H7 (cell line): ENCODE results near the gene B4GAT1. TPM values are rescaled to one million over a fixed set of nuclear protein-coding genes. Genes with fewer than 3 reads are reported as not detected.
"Not testable (repeated sequence)": the region's sequence is repeated elsewhere in the genome, so short reads cannot be mapped to it uniquely, and the experiment has no call there.

Experiments used
- DNase-seq: peaks from one replicate; pipeline ENCODE4 v3.0.0; 2012
- H3K27me3 ChIP-seq: 2 replicates; pipeline ENCODE4 v1.6.0; 2011; ENCODE audit warnings: mild to moderate bottlenecking, low read length; ENCODE audit not compliant: control insufficient read depth, insufficient read depth
- H3K36me3 ChIP-seq: replicated peaks from 2 replicates; pipeline ENCODE4 v1.5.1; 2011; ENCODE audit warnings: low read length; ENCODE audit not compliant: control insufficient read depth, insufficient read depth
- H3K4me3 ChIP-seq: 2 replicates; pipeline ENCODE4 v1.5.1; 2011; ENCODE audit warnings: low read depth, mild to moderate bottlenecking, control low read depth, low read length, moderate library complexity; ENCODE audit not compliant: insufficient read depth
- total RNA-seq: library from RNA; depleted of rRNA; stranded (reverse); fragments of >200 nt; shearing (Covaris generic); gene quantifications from 2 replicates; pipeline ENCODE4 v1.2.3, GENCODE V29; 2014; rRNA removed

B4GAT1 gene
- total RNA-seq: 41.6 and 41.9 TPM in 2 replicates

DNA sequence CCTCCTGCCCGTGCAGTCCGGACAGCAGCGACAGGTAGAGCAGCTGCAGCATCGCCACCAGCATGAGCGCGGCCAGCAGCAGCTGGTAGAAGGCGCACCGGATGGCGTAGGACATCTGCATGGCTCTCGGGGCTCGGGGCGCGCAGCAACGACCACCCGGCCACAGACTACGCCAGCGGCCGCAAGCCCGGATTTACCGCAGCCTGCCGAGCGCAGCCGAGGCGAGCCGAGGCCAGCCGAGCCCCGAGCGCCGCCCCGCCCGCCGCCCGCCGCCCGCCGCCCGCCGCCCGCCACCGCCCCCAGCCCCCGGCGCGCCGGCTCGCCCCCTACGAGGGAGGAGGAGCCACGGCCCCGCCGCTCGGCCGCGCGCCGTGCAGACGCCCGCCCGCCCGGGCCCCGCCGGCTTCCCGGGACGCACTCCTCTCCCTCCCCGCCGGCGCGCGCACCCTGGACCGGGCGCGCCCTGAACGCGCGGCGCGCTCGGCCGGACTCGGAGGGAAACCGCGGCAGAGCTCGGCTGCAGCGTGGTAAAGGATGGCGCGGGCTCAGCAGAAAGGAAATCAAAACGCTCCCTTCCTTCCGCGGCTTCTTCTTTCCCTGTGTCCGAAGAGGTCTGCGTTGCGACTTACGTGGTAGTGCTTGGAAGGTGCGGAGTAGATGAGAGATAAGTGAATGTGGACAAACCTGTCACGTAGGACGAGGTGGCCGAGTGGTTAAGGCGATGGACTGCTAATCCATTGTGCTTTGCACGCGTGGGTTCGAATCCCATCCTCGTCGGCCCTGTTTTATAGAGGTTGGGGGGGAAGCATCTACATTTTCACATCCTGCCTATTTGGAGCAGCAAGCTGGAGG is at the start of gene B4GAT1:
Gene B4GAT1 (minus strand): TSS at position 205 of the 852 bp plus-strand sequence. CDS start 84 bp downstream, at position 121.
- Histone ChIP-seq H3K36me3 (no peaks in the 10 kb centered on the region; the same call in 1 of the 2 replicates), H3K4me3 (peak within 1 kb of the TSS; percentile 90), H3K27me3 (peaks cover 6% of the 10 kb centered on the region)
- peak; percentile 96 for DNase-seq

DNA sequence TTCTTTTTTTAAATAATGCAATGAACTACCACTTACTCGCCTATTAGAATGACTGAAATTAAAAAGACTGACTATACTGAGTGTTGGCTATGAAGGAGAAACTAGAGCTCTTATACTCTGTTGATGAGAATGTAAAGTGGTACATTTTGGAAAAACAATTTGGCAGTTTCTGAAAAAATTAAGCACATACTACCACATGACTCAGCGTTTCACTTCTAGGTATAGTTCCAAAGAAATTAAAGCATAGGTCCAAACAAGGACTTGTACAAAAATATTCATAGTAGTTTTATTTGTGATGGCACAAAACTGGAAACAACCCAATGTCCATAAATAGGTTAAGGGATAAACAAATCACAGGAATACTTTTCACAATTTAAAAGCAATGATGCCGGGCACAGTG is 46.5 kb upstream of the B4GAT1 start:
- H3K4me3 ChIP-seq: no peak overlapping the region
- no peak for DNase-seq
- H3K27me3 ChIP-seq: no peaks in the 10 kb centered on the region
- H3K36me3 ChIP-seq: no peaks in the 10 kb centered on the region

DNA sequence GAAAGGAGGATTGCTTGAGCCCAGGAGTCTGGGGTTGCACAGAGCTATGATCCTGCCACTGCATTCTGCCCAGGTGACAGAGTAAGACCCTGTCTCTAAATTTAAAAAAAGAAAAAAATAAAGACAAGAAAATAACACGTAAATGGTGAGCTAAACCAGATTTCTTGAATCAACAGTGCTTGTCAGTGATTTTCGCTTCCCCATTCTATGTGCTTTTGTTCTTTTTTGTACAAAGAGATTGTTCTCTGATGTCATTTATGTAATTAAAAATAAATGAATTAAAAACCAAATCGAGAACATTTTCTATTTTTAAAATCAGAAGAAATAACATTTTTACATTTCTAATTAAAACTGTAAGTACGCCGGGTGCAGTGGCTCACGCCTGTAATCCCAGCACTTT is 43.9 kb upstream of the B4GAT1 start:
- no peak overlapping the region for H3K4me3 ChIP-seq
- H3K27me3 ChIP-seq: no peaks in the 10 kb centered on the region; the same call in 1 of the 2 replicates
- no peak for DNase-seq
- no peaks in the 10 kb centered on the region for H3K36me3 ChIP-seq

DNA sequence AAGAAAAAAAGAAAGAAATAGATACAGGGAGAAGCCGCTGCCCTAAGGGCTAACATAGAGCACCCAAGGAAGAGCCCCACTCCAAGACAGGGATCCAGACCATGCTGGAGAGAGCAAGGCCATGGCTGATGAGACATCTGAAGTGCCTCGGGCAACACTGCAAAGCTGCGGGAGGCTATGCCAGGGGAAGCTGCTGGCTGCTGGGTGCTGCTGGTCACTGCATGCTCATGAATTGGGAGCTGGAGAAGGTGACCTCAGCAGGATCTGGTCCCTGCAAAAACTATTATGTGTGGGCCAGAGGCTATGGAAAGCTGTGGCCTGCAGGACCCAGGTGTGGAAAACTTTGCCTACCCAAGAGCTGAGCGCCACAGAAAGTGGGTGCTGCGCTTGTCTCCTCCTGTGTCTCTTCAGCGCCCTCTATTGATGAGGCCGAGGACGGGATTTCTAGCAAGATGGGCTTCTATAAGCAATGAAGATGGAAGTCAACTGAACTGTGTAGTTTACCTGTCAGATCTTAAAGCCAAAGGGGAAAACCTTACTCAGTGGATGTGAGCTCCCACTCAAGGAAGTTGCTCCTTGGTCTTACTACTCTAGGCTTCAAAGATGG is 41.5 kb upstream of the B4GAT1 start:
- peak; percentile 75 for DNase-seq
- no peak overlapping the region for H3K4me3 ChIP-seq
- no peaks in the 10 kb centered on the region for H3K36me3 ChIP-seq
- H3K27me3 ChIP-seq: no peaks in the 10 kb centered on the region; the same call in 1 of the 2 replicates

DNA sequence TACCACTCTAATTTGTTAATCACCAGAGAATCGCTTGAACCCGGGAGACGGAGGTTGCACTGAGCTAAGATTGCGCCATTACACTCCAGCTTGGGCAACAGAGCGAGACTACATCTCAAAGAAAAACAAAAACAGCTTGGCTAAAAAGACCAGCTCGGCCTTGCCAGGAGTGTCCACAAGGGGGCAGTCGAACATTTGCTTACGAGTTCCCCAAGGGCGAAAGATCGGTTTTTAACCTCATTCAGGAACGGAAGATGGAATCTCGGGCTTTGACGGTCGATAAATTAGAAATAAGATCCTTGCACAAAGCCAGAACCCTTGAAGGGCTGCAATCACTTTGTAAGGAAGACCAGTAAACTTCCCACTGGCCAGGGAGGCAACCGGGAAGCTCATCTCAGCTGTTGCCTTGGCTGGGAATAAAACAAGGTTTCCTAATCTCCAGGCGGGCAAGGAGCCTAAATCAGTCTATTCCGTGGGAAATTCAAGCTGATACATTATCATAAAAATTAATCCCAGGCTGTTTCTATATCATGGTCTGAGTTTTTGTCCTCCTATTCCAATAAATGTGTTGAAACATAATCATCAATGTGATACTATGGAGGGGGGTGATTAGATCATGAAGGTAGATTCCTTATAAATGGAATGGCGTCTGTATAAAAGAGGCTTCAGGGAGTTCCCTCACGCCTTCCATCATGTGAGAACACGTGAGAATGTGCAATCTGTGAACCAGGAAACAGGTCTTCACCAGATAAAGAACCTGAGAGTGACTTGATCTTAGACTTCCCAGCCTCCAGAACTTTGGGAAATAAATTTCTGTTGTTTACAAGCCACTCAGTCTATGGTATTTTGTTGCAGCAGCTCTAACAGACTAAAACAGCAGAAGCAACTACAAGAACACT is 39.0 kb upstream of the B4GAT1 start:
- H3K36me3 ChIP-seq: no peaks in the 10 kb centered on the region
- H3K4me3 ChIP-seq: peak overlapping the region; percentile 19; the same call in 1 of the 2 replicates

DNA sequence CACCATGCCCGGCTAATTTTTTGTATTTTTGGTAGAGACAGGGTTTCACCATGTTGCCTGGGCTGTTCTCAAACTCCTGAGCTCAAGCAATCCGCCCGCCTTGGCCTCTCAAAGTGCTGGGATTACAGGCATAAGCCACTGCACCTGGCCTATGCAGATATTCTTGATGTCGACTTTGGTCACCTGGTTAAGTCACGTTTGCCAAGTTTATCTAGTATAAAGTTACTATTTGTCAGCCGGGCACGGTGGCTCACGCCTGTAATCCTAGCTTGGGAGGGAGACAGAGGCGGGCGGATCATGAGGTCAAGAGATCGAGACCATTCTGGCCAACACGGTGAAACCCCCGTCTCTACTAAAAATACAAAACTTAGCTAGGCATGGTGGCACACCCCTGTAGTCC is 36.9 kb upstream of the B4GAT1 start:
- H3K4me3 ChIP-seq, DNase-seq, H3K36me3 ChIP-seq, H3K27me3 ChIP-seq: not testable (repeated sequence)

More for the DNA sequence above, 39.0 kb upstream of the B4GAT1 start:
- H3K27me3 ChIP-seq: no peaks in the 10 kb centered on the region; the same call in 1 of the 2 replicates
- peak; percentile 72 for DNase-seq

DNA sequence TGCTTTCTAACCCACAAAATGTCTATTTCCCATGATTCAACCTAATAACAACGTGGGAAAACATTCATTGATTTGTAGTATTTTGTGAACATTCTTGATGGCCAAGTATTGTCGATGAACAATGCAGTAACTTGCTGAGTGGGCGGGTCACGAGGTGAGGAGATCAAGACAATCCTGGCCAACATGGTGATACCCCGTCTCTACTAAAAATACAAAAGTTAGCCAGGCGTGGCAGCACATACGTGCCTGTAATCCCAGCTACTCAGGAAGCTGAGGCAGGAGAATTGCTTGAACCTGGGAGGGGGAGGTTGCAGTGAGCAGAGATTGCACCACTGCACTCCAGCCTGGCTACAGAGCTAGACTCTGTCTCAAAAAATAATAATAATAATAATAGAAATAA is 32.8 kb upstream of the B4GAT1 start:
- not testable (repeated sequence) for H3K4me3 ChIP-seq, H3K36me3 ChIP-seq, H3K27me3 ChIP-seq, DNase-seq

DNA sequence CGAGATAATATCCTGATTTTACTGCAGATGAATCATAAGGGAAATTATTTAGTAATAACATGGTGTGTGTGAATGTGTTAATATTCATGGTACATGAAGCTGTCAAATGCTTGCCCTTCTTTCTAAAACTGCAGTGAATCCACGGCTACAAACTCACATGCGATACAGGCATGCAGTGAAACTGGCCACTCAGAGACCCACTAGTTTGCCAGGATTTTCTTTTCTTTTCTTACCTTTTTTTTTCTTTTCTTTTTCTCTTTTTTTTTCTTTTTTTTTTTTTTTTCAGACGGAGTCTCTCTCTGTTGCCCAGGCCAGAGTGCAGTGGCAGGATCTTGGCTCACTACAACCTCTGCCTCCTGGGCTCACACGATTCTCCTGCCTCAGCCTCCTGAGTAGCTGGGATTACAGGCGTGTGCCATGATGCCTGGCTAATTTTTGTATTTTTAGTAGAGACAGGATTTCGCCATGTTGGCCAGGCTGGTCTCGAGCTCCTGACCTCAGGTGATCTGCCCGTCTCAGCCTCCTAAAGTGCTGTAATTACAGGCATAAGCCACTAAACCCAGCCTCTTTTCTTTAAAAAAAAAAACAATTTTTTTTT is 26.4 kb upstream of the B4GAT1 start:
- not testable (repeated sequence) for H3K36me3 ChIP-seq, H3K4me3 ChIP-seq, DNase-seq, H3K27me3 ChIP-seq

DNA sequence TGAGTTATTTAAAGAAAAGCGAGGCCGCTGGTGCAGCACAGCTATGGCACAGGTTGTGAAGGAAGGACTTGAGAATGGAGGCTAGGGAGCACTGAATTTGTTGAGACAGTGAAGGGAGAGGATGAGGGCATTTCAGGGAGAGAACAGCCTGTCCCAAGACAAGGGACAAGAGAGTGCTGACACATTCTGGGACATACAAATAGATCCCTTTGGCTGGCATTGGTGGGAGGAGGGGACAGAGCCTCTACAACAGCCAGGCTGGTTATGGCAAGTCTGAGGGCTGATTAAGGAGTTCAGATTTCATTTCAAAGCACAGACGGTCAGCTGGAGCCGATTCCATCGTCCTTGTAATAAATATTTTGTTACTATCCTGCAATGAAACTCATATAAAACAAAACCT is 25.8 kb upstream of the B4GAT1 start:
- H3K36me3 ChIP-seq: peaks cover 13% of the 10 kb centered on the region
- H3K27me3 ChIP-seq: no peaks in the 10 kb centered on the region
- no peak for DNase-seq
- no peak overlapping the region for H3K4me3 ChIP-seq

DNA sequence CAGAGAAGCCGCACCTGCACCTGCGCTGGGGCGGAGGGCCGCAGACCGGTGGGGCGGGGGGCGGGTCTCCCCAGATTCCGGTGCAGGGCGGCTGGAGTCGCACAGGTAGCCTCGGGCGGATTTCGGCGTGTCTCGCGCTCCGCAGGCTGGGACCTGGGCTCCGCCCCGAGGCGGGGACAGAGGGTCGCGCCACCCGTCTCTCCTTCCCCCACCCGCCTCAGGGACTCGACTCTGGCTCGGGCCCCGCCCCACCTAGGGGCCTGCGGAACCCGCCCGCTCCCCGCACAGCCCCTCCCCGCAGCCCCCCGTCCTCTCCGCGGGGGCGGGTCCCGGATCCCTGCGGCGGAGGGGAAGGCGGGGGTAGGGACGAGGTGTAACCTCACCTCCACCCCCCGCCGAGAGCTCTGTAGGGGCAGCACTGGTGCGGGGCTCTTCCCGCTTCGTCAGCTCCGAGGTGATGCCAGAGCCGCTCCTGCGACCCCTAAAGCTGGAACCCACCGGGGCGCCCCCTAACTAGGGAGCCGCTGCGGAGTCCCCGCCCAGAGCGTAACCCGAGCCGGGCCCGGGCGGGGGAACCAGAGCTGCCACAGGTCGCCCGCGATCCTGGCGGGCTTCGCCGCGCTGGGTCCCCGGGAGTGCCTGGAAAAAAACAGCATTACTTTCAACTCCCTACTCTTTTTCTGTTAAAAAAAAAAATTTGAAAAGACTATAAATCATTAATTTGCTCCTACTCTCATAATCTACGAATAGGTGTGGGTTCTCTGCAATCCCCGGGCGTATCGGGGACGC is 24.4 kb upstream of the B4GAT1 start, which contains the start of gene SLC29A2:
Gene SLC29A2 (minus strand): TSS at position 134 of the 789 bp plus-strand sequence. CDS start 169 bp downstream, outside the sequence.
- peak; percentile 99 for DNase-seq

DNA sequence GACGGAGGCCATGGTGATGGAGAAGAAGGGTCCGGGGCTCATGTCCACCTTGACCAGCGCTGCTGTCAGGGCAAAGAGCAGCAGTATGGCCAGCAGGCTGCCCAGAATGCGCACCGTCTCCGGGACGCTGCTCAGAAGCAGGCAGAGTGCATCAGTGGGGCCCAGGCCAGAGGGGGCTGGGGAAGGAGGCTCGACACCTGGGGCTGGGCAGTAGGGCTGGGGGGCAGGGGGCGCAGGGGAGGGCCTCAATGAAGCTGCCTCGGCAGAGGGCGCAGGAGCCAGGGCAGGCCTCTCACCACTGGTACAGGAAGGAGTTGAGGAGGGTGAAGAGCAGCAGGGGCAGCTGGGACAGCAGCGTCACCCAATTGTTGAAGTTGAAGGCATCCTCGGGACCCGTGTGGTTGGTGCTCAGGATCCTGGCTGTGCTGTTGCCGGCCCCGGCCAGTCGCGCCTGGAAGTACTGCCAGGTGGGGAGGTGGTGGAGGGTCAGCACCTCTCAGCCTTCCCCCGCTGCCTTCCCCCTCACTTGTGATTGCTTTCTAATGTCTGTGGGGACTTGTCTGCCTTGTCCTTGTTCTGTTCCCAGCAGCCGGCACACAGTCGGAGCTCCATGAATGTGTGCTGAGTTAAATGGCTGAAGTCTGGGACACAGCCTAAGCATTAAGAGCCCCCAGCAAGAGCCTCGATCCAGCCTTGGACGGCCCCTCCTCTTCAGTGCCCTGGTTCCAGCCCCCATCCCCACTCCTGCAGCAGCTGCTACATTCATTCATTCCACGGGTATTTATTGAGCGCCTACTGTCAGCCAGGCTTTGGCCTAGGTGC is 21.9 kb upstream of the B4GAT1 start:
- DNase-seq: peak; percentile 41
- Histone ChIP-seq H3K4me3 (peak overlapping the region; percentile 42; the same call in 1 of the 2 replicates), H3K36me3 (peaks cover 35% of the 10 kb centered on the region), H3K27me3 (no peaks in the 10 kb centered on the region)

More for the DNA sequence above, 24.4 kb upstream of the B4GAT1 start, which contains the start of gene SLC29A2:
- H3K27me3 ChIP-seq: no peaks in the 10 kb centered on the region
- H3K36me3 ChIP-seq: peaks cover 26% of the 10 kb centered on the region
- H3K4me3 ChIP-seq: peak within 1 kb of the TSS; percentile 72

DNA sequence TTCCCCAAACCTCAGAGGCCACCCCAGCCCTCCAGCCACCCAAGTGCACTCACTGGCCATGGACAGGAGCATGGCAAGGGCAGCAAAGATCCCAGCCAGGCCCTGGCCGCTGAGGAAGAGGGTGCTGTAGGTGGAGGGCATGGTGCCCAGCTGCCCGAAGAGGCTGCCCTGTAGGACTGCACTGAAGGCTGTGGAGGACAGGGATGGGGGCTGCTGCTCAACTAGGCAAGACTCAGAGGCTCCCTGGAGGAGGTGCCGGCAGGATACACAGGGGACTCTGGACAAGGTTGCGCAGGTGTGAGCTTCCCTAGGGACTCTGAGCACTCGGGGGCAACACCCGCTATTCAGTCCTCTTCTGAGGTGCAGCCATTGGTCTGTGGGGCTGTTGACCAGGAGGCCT is 21.1 kb upstream of the B4GAT1 start:
- Histone ChIP-seq H3K27me3 (no peaks in the 10 kb centered on the region), H3K36me3 (peaks cover 36% of the 10 kb centered on the region), H3K4me3 (no peak overlapping the region)
- DNase-seq: peak; percentile 18
